ENCODE measurements around the gene PTGS2.

Gene PTGS2

GRCh38 chr1:186657481-186657880 lies 22.7 kb downstream of the PTGS2 start (continued):
- TF ChIP-seq ZNF26 (tag by site-specific recombination; IDR thresholded peaks at IDR 0.05) (no peak), ZBTB6 (tag by site-specific recombination; IDR thresholded peaks at IDR 0.05) (no peak)

DNA sequence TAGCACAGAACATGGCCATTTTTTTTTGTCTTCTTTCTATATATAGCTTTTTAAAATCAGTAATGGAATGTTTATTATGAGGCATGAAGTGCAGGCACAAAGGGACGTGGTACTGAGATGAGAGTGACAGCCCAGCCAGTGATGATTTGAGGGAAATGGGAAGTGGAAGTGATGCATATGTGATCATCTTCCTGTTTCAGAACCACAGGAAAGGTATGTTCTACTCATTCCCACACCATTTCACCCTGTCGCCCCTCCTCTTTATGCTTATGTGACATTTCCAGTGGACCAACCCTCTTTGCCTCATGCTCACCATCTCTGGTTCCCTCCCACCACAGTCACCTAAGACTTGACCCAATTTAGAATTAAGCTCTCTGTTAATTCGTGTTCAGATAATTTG lies 24.3 kb downstream of the PTGS2 start:
- no peaks in the 10 kb centered on the region for H3K36me3 ChIP-seq (ENCODE audit: control insufficient read depth in 2 of 2, insufficient read depth in 1 of 2, low read length in 2 of 2)
- H3K4me3 ChIP-seq (ENCODE audit: low read depth, low read length) = no peak overlapping the region
- no peaks in the 10 kb centered on the region for H3K4me1 ChIP-seq (ENCODE audit: control insufficient read depth, insufficient read depth, low read length)
- H3K9me3 ChIP-seq (ENCODE audit: control insufficient read depth, insufficient read depth, low read depth, low read length) = no peaks in the 10 kb centered on the region
- ChIA-PET POLR2A (no interaction called here), CTCF (interaction anchor here (1.3 kb wide), 1 partner anchor 26 kb away, joined by 3 read pairs; no protein-coding TSS in a partner anchor)
- no peak overlapping the region for H3K27ac ChIP-seq (ENCODE audit: extremely low read depth, low read depth, low read length)
- TF ChIP-seq ZNF518A (tag by site-specific recombination; conservative IDR thresholded peaks at IDR 0.05; ENCODE audit: low read depth) (no peak), ZSCAN23 (tag by site-specific recombination; IDR thresholded peaks at IDR 0.05) (no peak), ZNF747 (tag by site-specific recombination; IDR thresholded peaks at IDR 0.05) (no peak), SP7 (tag by site-specific recombination; IDR thresholded peaks at IDR 0.05) (no peak), ZIC2 (tag by site-specific recombination; IDR thresholded peaks at IDR 0.05) (no peak), ZNF76 (tag by site-specific recombination; IDR thresholded peaks at IDR 0.05; ENCODE audit: borderline replicate concordance, low read depth) (no peak), ZNF274 (IDR thresholded peaks at IDR 0.05; ENCODE audit: low read length) (no peak), ZNF274 (tag by site-specific recombination; IDR thresholded peaks at IDR 0.05; ENCODE audit: borderline replicate concordance) (no peak), ZNF654 (tag by site-specific recombination; IDR thresholded peaks at IDR 0.05; ENCODE audit: low read depth) (no peak), ZBTB7A (tag by site-specific recombination; IDR thresholded peaks at IDR 0.05; ENCODE audit: low read depth) (no peak)

DNA sequence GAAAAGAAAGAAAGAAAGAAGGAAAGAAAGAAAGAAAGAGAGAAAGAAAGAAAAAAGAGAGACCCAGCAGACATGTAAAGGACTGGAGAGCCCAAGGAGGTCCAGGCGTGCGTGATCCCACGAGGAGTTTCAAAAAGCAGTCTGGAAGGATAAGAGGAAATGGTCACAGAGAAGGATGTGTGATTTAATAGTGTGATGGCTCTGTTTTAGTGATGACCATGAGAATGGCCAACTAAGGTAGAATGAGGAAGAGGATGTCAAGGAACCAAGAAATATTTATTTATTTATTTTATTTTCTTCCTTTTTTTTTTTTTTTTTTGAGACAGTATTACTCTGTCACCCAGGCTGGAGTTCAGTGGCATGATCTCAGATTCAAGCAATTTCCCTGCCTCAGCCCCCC lies 25.5 kb downstream of the PTGS2 start:
- H3K9me3 ChIP-seq (ENCODE audit: control insufficient read depth, insufficient read depth, low read depth, low read length) = no peaks in the 10 kb centered on the region
- H3K4me3 ChIP-seq (ENCODE audit: low read depth, low read length) = no peak overlapping the region
- ChIA-PET POLR2A (no interaction called here), CTCF (interaction anchor here (1.3 kb wide), 1 partner anchor 28 kb away, joined by 3 read pairs; no protein-coding TSS in a partner anchor)
- H3K27ac ChIP-seq (ENCODE audit: extremely low read depth, low read depth, low read length) = no peak overlapping the region
- no peaks in the 10 kb centered on the region for H3K36me3 ChIP-seq (ENCODE audit: control insufficient read depth in 2 of 2, insufficient read depth in 1 of 2, low read length in 2 of 2)
- H3K4me1 ChIP-seq (ENCODE audit: control insufficient read depth, insufficient read depth, low read length) = no peaks in the 10 kb centered on the region
- TF ChIP-seq ZNF157 (tag by site-specific recombination; IDR thresholded peaks at IDR 0.05) (no peak), ZNF529 (tag by site-specific recombination; IDR thresholded peaks at IDR 0.05; ENCODE audit: insufficient replicate concordance) (no peak), GLI2 (tag by site-specific recombination; IDR thresholded peaks at IDR 0.05; ENCODE audit: borderline replicate concordance, low read depth) (no peak), BCL6B (tag by site-specific recombination; IDR thresholded peaks at IDR 0.05) (no peak), HOXC10 (CRISPR knock-in tag; IDR thresholded peaks at IDR 0.05) (no peak), ZNF596 (tag by site-specific recombination; IDR thresholded peaks at IDR 0.05) (no peak), WT1 (tag by site-specific recombination; IDR thresholded peaks at IDR 0.05) (no peak)
- TF ChIP-seq, protein P1, sequence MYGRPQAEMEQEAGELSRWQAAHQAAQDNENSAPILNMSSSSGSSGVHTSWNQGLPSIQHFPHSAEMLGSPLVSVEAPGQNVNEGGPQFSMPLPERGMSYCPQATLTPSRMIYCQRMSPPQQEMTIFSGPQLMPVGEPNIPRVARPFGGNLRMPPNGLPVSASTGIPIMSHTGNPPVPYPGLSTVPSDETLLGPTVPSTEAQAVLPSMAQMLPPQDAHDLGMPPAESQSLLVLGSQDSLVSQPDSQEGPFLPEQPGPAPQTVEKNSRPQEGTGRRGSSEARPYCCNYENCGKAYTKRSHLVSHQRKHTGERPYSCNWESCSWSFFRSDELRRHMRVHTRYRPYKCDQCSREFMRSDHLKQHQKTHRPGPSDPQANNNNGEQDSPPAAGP (tag by site-specific recombination; IDR thresholded peaks at IDR 0.05) = no peak
- TF ChIP-seq, protein P2, sequence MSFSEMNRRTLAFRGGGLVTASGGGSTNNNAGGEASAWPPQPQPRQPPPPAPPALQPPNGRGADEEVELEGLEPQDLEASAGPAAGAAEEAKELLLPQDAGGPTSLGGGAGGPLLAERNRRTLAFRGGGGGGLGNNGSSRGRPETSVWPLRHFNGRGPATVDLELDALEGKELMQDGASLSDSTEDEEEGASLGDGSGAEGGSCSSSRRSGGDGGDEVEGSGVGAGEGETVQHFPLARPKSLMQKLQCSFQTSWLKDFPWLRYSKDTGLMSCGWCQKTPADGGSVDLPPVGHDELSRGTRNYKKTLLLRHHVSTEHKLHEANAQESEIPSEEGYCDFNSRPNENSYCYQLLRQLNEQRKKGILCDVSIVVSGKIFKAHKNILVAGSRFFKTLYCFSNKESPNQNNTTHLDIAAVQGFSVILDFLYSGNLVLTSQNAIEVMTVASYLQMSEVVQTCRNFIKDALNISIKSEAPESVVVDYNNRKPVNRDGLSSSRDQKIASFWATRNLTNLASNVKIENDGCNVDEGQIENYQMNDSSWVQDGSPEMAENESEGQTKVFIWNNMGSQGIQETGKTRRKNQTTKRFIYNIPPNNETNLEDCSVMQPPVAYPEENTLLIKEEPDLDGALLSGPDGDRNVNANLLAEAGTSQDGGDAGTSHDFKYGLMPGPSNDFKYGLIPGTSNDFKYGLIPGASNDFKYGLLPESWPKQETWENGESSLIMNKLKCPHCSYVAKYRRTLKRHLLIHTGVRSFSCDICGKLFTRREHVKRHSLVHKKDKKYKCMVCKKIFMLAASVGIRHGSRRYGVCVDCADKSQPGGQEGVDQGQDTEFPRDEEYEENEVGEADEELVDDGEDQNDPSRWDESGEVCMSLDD (tag by site-specific recombination; IDR thresholded peaks at IDR 0.05) = no peak
